KMS-11 (cell line): ENCODE results near the gene INSC.

Experiments
- H2AFZ ChIP-seq: fragments of 200-600 bp; sonication (generic); 2 replicates; pipeline ENCODE4 v1.6.1; 2016; ENCODE audit warnings: antibody characterized with exemption, mixed run types, low read depth
- H3K27ac ChIP-seq: fragments of 200-600 bp; sonication (generic); 2 replicates; pipeline ENCODE4 v1.6.1; 2016; ENCODE audit warnings: mild to moderate bottlenecking, mixed run types
- H3K27me3 ChIP-seq: fragments of 200-600 bp; sonication (generic); 2 replicates; pipeline ENCODE4 v1.6.1; 2017; ENCODE audit warnings: mild to moderate bottlenecking, low read depth, mixed run types, moderate library complexity; ENCODE audit not compliant: insufficient read depth
- H3K36me3 ChIP-seq: fragments of 200-600 bp; sonication (generic); 2 replicates; pipeline ENCODE4 v1.6.1; 2017; ENCODE audit warnings: mild to moderate bottlenecking, mixed run types; ENCODE audit not compliant: insufficient read depth
- H3K4me1 ChIP-seq: fragments of 200-600 bp; sonication (generic); 2 replicates; pipeline ENCODE4 v1.6.1; 2016; ENCODE audit warnings: mild to moderate bottlenecking, low read depth, mixed run types; ENCODE audit not compliant: poor library complexity, severe bottlenecking
- H3K4me2 ChIP-seq: fragments of 200-600 bp; sonication (generic); 2 replicates; pipeline ENCODE4 v1.7.0; 2016; ENCODE audit warnings: mild to moderate bottlenecking, mixed run types
- H3K4me3 ChIP-seq: fragments of 200-600 bp; sonication (generic); IDR thresholded peaks from 2 replicates; pipeline ENCODE4 v1.6.1; 2017; ENCODE audit warnings: low read depth, low read length, mixed read lengths; ENCODE audit not compliant: insufficient read depth
- H3K79me2 ChIP-seq: fragments of 200-600 bp; sonication (generic); 2 replicates; pipeline ENCODE4 v1.6.1; 2016; ENCODE audit warnings: low read depth, mixed run types; ENCODE audit not compliant: insufficient read depth
- H3K9ac ChIP-seq: fragments of 200-600 bp; sonication (generic); 2 replicates; pipeline ENCODE4 v1.6.1; 2016; ENCODE audit warnings: mild to moderate bottlenecking, mixed run types
- H4K20me1 ChIP-seq: fragments of 200-600 bp; sonication (generic); 2 replicates; pipeline ENCODE4 v1.6.1; 2016; ENCODE audit warnings: mild to moderate bottlenecking, mixed run types; ENCODE audit not compliant: insufficient read depth
- TF ChIP-seq, protein P1 (sequence below): fragments of 200-600 bp; sonication (generic); conservative IDR thresholded peaks from 2 replicates; pipeline ENCODE4 v1.6.1; 2017; ENCODE audit warnings: low read depth, mild to moderate bottlenecking, antibody characterized with exemption, low read length, moderate library complexity, mixed read lengths

The INSC gene

GRCh38 chr11:15223318-15223717 lies 108.6 kb downstream of the INSC start:
- Histone ChIP-seq H3K9ac (no peak overlapping the region), H4K20me1 (no peaks in the 10 kb centered on the region), H3K79me2 (no peaks in the 10 kb centered on the region), H3K4me3 (no peak overlapping the region), H3K4me1 (no peaks in the 10 kb centered on the region), H3K36me3 (no peaks in the 10 kb centered on the region), H3K27ac (no peak overlapping the region), H3K27me3 (no peaks in the 10 kb centered on the region), H3K4me2 (no peak overlapping the region), H2AFZ (no peak overlapping the region)
- TF ChIP-seq, protein P1, sequence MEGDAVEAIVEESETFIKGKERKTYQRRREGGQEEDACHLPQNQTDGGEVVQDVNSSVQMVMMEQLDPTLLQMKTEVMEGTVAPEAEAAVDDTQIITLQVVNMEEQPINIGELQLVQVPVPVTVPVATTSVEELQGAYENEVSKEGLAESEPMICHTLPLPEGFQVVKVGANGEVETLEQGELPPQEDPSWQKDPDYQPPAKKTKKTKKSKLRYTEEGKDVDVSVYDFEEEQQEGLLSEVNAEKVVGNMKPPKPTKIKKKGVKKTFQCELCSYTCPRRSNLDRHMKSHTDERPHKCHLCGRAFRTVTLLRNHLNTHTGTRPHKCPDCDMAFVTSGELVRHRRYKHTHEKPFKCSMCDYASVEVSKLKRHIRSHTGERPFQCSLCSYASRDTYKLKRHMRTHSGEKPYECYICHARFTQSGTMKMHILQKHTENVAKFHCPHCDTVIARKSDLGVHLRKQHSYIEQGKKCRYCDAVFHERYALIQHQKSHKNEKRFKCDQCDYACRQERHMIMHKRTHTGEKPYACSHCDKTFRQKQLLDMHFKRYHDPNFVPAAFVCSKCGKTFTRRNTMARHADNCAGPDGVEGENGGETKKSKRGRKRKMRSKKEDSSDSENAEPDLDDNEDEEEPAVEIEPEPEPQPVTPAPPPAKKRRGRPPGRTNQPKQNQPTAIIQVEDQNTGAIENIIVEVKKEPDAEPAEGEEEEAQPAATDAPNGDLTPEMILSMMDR: no peak

DNA sequence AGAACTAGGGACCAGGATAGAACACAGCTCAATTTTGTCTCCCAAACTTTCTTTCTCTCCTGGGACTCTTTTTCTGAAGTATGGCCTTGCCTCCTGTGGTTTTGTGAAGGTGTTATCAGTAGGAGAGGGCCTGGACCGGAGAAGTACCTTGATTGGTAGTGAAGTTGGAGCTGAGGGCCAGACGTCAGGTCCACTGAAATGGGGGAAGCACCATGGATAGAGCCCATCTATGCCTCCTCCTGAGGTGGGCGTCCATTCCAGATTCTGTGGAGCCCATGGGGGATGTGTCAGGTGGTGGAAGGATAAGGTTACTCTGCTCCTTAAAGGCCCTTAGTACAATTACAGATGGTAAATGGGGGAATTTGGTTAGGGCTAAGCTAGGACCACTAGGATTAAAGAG lies 109.7 kb downstream of the INSC start:
- H3K4me1 ChIP-seq: no peaks in the 10 kb centered on the region
- no peak overlapping the region for H3K9ac ChIP-seq
- H3K4me2 ChIP-seq: no peak overlapping the region
- H3K36me3 ChIP-seq: no peaks in the 10 kb centered on the region
- H3K27me3 ChIP-seq: no peaks in the 10 kb centered on the region
- H3K4me3 ChIP-seq: no peak overlapping the region
- no peak overlapping the region for H3K27ac ChIP-seq
- no peak overlapping the region for H2AFZ ChIP-seq
- TF ChIP-seq, protein P1: no peak
- no peaks in the 10 kb centered on the region for H3K79me2 ChIP-seq
- H4K20me1 ChIP-seq: no peaks in the 10 kb centered on the region

- Histone ChIP-seq H3K4me1 (no peaks in the 10 kb centered on the region), H3K36me3 (no peaks in the 10 kb centered on the region), H4K20me1 (no peaks in the 10 kb centered on the region), H3K27ac (no peak overlapping the region), H3K9ac (no peak overlapping the region), H3K27me3 (no peaks in the 10 kb centered on the region), H2AFZ (no peak overlapping the region), H3K79me2 (no peaks in the 10 kb centered on the region), H3K4me2 (no peak overlapping the region), H3K4me3 (no peak overlapping the region)
- TF ChIP-seq, protein P1: no peak
These were observed 112.3 kb downstream of the INSC start for GRCh38 chr11:15227011-15227410.

GRCh38 chr11:15228331-15228849 lies 113.7 kb downstream of the INSC start:
- Histone ChIP-seq H3K27me3 (no peaks in the 10 kb centered on the region), H3K79me2 (no peaks in the 10 kb centered on the region), H3K4me2 (no peak overlapping the region), H3K27ac (no peak overlapping the region), H3K9ac (no peak overlapping the region), H3K36me3 (no peaks in the 10 kb centered on the region), H4K20me1 (no peaks in the 10 kb centered on the region), H2AFZ (no peak overlapping the region), H3K4me3 (no peak overlapping the region), H3K4me1 (no peaks in the 10 kb centered on the region)
- TF ChIP-seq, protein P1: no peak
